Activated CD8-positive, alpha-beta memory T cell treated with anti-CD3 and anti-CD28 coated beads, Interleukin-2, amount 50 U/mL, for 4 hours (primary cell): Measurements from ENCODE around the gene DTX1.

Source experiments
- DNase-seq: peaks from one replicate; pipeline ENCODE4 v3.0.0-alpha.2; 2020

The DTX1 gene

DNA sequence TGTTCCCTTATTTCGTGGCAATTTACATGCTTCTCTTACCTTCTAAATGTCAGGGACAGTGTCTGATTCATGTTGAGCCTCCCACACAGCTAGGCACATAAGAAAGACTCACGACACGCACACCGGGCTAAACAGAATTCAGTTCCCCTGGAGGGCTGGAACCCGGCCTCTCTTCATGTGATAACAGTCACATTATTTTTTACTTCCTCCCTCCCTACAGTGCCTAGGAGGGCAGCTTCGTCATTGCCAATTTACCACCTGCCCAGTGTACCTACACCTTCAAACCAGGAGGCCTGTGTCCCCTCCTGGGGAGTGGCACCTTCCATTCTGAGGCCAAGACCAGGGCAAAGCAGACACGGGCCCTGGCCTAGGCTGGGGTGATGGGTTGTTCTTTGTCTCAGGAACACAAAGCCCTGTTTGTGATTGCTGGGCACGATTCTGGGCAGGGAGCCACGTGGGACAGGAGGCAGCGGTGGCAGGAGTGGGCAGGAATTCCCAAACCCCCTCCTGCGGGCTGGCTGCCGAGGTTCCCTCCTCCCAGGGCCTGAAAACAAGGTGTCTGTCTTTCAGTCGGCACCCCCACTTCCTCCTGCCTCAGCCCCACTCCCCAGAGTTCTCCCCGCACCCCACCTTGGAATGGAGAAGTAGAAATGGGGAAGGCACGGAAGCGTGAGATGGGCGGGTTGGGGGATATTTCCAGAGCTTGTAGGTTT lies 85.8 kb downstream of the DTX1 start:
- no peak for DNase-seq

DNA sequence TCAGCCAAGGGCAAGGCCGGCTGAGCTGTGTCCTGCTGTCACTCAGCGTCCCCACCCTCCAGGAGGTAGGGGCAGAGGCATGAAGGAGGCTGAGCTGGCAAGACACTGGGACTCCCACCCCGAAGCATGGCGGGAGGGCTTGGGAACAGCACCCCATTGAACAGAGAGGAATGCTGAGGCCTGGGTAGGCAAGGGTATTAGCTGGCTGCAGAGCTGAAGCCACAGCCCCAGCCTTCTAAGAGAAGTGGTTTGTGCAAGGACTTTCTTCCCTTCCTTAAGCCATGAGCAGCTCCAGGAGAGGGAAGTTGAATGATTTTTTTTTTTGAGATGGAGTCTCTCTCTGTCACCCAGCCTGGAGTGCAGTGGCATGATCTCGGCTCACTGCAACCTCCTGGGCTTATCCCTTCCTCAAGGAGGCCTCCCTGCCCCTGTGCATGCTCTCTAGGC lies 86.4 kb downstream of the DTX1 start:
- DNase-seq, result no peak

DNA sequence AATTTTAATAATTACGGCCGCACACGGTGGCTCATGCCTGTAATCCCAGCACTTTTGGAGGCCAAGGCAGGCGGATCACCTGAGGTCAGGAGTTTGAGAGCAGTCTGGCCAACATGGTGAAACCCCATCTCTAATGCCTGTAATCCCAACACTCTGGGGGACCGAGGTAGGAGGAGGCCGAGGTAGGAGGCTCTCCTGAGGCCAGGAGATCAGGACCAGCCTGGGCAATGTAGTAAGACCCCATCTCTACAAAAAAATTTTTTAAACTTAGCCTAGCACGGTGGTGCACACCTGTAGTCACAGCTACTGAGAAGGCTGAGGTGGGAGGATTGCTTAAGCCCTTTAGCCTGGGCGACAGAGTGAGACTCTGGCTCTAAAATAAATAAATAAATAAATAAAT lies 87.4 kb downstream of the DTX1 start:
- no peak for DNase-seq

DNA sequence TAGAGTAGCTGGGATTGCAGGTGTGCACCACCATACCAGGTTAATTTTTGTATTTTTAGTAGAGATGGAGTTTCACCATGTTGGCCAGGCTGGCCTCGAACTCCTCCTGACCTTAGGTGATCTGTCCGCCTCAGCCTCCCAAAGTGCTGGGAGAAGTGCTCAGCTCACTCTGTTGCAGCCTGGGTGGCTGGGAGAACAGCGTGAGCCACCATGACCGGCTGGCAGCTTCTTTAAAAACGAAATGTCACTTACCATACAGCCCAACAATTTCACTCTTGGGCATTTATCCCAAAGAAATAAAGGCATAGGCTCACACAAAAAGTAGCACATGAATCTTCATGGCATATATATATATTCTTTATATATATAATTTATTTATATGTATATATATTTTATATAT lies 88.3 kb downstream of the DTX1 start:
- no peak for DNase-seq

DNA sequence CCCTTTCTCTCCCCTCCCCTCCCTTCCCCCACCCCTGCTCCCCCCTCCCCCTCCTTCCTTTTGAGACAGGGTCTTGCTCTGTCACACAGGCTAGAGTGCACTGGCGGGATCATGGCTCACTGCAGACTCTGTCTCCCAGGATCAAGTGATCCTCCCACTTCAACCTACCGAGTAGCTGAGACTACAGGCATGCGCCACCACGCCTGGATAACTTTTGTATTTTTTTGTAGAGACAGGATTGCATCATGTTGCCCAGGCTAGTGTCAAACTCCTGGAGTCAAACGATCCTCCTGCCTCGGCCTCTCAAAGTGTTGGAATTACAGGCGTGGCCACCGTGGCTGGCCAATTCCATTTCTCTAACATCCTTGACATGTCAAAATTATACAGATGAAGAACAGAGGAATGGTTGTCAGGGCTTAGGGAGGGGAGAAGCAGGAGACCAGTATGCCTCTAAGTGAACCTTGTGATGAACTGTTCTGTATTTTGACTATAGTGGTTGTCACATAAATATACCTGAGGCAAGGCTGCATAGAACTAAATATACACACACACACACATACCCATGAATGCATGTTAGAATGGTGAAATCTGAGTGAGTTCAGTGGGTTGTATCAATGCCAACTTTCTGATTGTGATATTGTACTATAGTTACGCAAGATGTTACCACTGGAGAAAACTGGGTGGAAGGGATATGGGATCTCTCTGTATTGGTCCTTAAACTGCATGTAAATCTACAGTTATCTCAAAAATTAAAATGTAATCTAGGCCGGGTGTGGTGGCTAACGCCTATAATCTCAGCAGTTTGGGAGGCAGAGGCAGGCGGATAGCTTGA lies 89.4 kb downstream of the DTX1 start:
- DNase-seq, result no peak

DNA sequence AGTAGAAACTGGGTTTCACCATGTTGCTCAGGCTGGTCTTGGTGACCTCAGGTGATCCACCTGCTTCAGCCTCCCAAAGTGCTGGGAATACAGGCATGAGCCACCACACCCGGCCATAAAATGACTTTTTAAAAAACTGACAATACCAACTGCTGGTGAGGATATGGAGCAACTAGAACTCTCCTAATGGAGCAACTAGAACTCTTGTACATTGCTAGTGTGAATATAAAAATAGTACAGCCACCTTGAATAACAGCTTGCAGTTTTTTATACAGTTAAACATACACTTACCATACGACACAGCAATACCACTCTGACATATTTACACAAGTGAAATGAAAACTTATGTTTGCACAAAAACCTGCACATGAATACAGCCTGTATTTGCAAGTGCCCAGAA lies 90.5 kb downstream of the DTX1 start:
- no peak for DNase-seq
